CD4-positive, alpha-beta T cell (primary cell): ENCODE data around the gene COL4A2. TPM values are rescaled to one million over a fixed set of nuclear protein-coding genes. Genes with fewer than 3 reads are reported as not detected.

ENCODE experiments used
- ATAC-seq: fragments of 200-7000 bp; cut with Tn5 transposase; one replicate; pipeline ENCODE4 v1.10.0; 2022; ENCODE audit warnings: mild to moderate bottlenecking; ENCODE audit not compliant: poor library complexity
- CTCF ChIA-PET: fragments of 350-600 bp; sonication (Branson Sonifier 250); formaldehyde crosslinking; loops from one replicate; lab custom pipeline; 2021; ENCODE audit warnings: antibody characterized with exemption, inconsistent platforms; lab: Charles Lee
- POLR2A ChIA-PET: fragments of 350-600 bp; sonication (Branson Sonifier 250); formaldehyde crosslinking; loops from one replicate; lab custom pipeline; 2021; ENCODE audit warnings: antibody characterized with exemption, inconsistent platforms; lab: Charles Lee
- DNase-seq, 14 experiments: peaks; one replicate each; pipeline ENCODE4 v3.0.0-alpha.2; 2013 to 2020; ENCODE audit warnings: mixed read lengths in 2 of 14
- H3K27ac ChIP-seq, 2 donors: one replicate each; pipeline versions ENCODE4 v1.5.1 to v1.7.0; 2013; ENCODE audit warnings: low read length in 2 of 2, low read depth in 1 of 2, mild to moderate bottlenecking in 1 of 2
- H3K27me3 ChIP-seq, 2 experiments: 1 replicate in 1 of 2; 2 replicates in 1 of 2; pipeline versions ENCODE4 v1.6.1 to v1.7.0; 2013; ENCODE audit warnings: low read length in 2 of 2, control low read depth in 1 of 2, mild to moderate bottlenecking in 1 of 2, moderate library complexity in 1 of 2; ENCODE audit not compliant: insufficient read depth in 2 of 2, control insufficient read depth in 1 of 2
- H3K36me3 ChIP-seq: one replicate; pipeline ENCODE4 v1.6.1; 2013; ENCODE audit warnings: low read length, control low read depth; ENCODE audit not compliant: insufficient read depth
- H3K4me1 ChIP-seq: one replicate; pipeline ENCODE4 v1.6.1; 2013; ENCODE audit warnings: low read length, control low read depth; ENCODE audit not compliant: insufficient read depth
- H3K4me3 ChIP-seq: one replicate; pipeline ENCODE4 v1.5.1; 2013; ENCODE audit warnings: mild to moderate bottlenecking, low read length, moderate library complexity
- H3K9me3 ChIP-seq, 2 experiments: 1 replicate in 1 of 2; 2 replicates in 1 of 2; pipeline versions ENCODE4 v1.6.1 to v1.7.0; 2013; ENCODE audit warnings: low read length in 2 of 2, mild to moderate bottlenecking in 2 of 2, control low read depth in 1 of 2, moderate library complexity in 1 of 2; ENCODE audit not compliant: control insufficient read depth in 1 of 2, insufficient read depth in 1 of 2
- H3K27ac Mint-ChIP-seq: one replicate; pipeline ENCODE4 v1.8.0; 2020; ENCODE audit warnings: mixed read lengths
- H3K27me3 Mint-ChIP-seq: one replicate; pipeline ENCODE4 v1.8.0; 2021; ENCODE audit warnings: mixed read lengths
- H3K36me3 Mint-ChIP-seq: one replicate; pipeline ENCODE4 v1.8.0; 2021; ENCODE audit warnings: low read depth, mixed read lengths
- H3K4me1 Mint-ChIP-seq: one replicate; pipeline ENCODE4 v1.8.0; 2021; ENCODE audit warnings: low read depth, mixed read lengths
- H3K4me3 Mint-ChIP-seq: one replicate; pipeline ENCODE4 v1.8.0; 2020; ENCODE audit warnings: mild to moderate bottlenecking, mixed read lengths
- H3K9me3 Mint-ChIP-seq: one replicate; pipeline ENCODE4 v1.8.0; 2020; ENCODE audit warnings: mixed read lengths
- CTCF ChIP-seq: fragments of 200-600 bp; IDR thresholded peaks from one replicate; pipeline ENCODE4 v1.8.0; 2022; ENCODE audit warnings: antibody characterized with exemption, mild to moderate bottlenecking
- intact Hi-C, 2 experiments: fragments of 100-400 bp; cut with DNase I in 1 of 2; cut with micrococcal nuclease in 1 of 2; formaldehyde crosslinking; loops; one replicate each; pipeline versions ENCODE4 v1.15.1 to v1.9.0; 2023 to 2025; cut with DNase I, micrococcal nuclease
- total RNA-seq, 174 experiments: library from RNA in 2 of 174; stranded (reverse) in 2 of 174; gene quantifications; one replicate each; pipeline ENCODE4 v1.2.3 and lab custom pipeline; 2021 to 2026

Gene COL4A2
- total RNA-seq, 2 experiments from 2014 or later = not detected

GRCh38 chr13:110266431-110266809 lies 40.7 kb upstream of the COL4A2 start:
- H3K27me3 ChIP-seq = peaks cover under 1 to 2% of the 10 kb centered on the region in 2 experiments
- ATAC-seq (no peak), DNase-seq (no peak)
- Mint-ChIP-seq H3K27ac (no peak overlapping the region), H3K9me3 (no peaks in the 10 kb centered on the region), H3K4me3 (no peak overlapping the region), H3K36me3 (no peaks in the 10 kb centered on the region), H3K4me1 (no peaks in the 10 kb centered on the region), H3K27me3 (peaks cover 32% of the 10 kb centered on the region)
- no peak overlapping the region for H3K27ac ChIP-seq
- H3K36me3 ChIP-seq = no peaks in the 10 kb centered on the region
- TF ChIP-seq CTCF = no peak
- POLR2A ChIA-PET = no interaction called here
- intact Hi-C loops = no loop called here
- no peaks in the 10 kb centered on the region for H3K4me1 ChIP-seq
- H3K9me3 ChIP-seq = peaks cover 0 to 7% of the 10 kb centered on the region in 2 experiments
- H3K4me3 ChIP-seq = no peak overlapping the region
- CTCF ChIA-PET = no interaction called here

GRCh38 chr13:110266983-110267382 lies 40.1 kb upstream of the COL4A2 start:
- ATAC-seq (no peak), DNase-seq (no peak)
- CTCF ChIA-PET = no interaction called here
- no peak overlapping the region for H3K4me3 ChIP-seq
- H3K9me3 Mint-ChIP-seq = no peaks in the 10 kb centered on the region
- no peaks in the 10 kb centered on the region for H3K36me3 ChIP-seq
- no peak overlapping the region for H3K4me3 Mint-ChIP-seq
- POLR2A ChIA-PET = no interaction called here
- H3K4me1 ChIP-seq = no peaks in the 10 kb centered on the region
- no peaks in the 10 kb centered on the region for H3K4me1 Mint-ChIP-seq
- H3K27me3 ChIP-seq = peaks cover 0 to 2% of the 10 kb centered on the region in 2 experiments
- TF ChIP-seq CTCF = no peak
- H3K27ac ChIP-seq = no peak overlapping the region
- no peaks in the 10 kb centered on the region for H3K36me3 Mint-ChIP-seq
- intact Hi-C loops = no loop called here
- peaks cover 27% of the 10 kb centered on the region for H3K27me3 Mint-ChIP-seq
- peaks cover 0 to 2% of the 10 kb centered on the region in 2 experiments for H3K9me3 ChIP-seq
- H3K27ac Mint-ChIP-seq = no peak overlapping the region

- no peaks in the 10 kb centered on the region for H3K4me1 Mint-ChIP-seq
- no peak for ATAC-seq
- H3K27me3 Mint-ChIP-seq = peaks cover 17% of the 10 kb centered on the region
- no peaks in the 10 kb centered on the region for H3K36me3 Mint-ChIP-seq
- TF ChIP-seq CTCF = no peak
- H3K27ac ChIP-seq = no peak overlapping the region
- peaks cover 0 to 2% of the 10 kb centered on the region in 2 experiments for H3K27me3 ChIP-seq
- no peaks in the 10 kb centered on the region for H3K9me3 ChIP-seq
- no peak overlapping the region for H3K4me3 ChIP-seq
- CTCF ChIA-PET = no interaction called here
- intact Hi-C loops = no loop called here
- no peak overlapping the region for H3K27ac Mint-ChIP-seq
- POLR2A ChIA-PET = no interaction called here
- no peaks in the 10 kb centered on the region for H3K4me1 ChIP-seq
- H3K36me3 ChIP-seq = no peaks in the 10 kb centered on the region
- H3K4me3 Mint-ChIP-seq = no peak overlapping the region
- DNase-seq = no peak
- H3K9me3 Mint-ChIP-seq = no peaks in the 10 kb centered on the region
These were observed 39.0 kb upstream of the COL4A2 start for GRCh38 chr13:110268061-110268460.
